ENCODE data around the gene RYK.

The RYK gene

DNA sequence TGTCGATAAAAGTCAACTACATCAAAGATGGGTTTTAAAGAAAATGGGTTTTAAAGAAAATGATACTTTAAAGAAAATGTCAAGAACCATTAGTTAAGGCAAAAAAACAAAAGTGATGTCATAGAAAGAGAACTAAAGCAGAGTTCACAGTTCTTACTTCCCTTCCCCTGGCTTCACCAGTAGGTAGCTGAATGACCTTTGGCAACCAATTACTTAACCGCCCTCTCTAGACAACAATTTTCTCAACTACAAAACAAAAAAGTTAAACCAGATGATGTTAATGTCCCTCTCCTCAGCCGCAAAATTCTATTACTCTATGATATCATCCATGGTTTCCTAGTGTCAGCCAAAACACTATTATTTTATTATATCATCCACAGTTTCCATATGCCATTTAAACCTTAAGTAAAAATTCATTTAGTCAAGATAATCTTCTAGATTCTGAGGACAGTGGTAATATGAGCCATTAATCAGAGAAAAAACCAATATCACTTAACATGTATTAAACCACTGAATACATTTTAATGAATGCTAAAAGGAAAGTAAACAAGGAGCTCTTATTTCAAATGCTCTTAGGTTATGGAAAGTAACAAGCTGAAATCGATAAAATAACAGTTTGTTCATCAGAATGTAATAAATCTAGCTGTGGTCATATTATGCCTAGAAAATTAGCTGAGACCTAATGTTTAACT is 13.1 kb downstream of the RYK start:
- no peak overlapping the region for H3K27ac ChIP-seq
- DNase-seq (ENCODE audit: low spot score): no peak
- ChIA-PET CTCF (interaction anchor here (1.7 kb wide), 1 partner anchor 25 kb away, joined by 8 read pairs; no protein-coding TSS in a partner anchor), POLR2A (ENCODE audit: low non-redundant PET) (no interaction called here)
- TF ChIP-seq, protein P1, sequence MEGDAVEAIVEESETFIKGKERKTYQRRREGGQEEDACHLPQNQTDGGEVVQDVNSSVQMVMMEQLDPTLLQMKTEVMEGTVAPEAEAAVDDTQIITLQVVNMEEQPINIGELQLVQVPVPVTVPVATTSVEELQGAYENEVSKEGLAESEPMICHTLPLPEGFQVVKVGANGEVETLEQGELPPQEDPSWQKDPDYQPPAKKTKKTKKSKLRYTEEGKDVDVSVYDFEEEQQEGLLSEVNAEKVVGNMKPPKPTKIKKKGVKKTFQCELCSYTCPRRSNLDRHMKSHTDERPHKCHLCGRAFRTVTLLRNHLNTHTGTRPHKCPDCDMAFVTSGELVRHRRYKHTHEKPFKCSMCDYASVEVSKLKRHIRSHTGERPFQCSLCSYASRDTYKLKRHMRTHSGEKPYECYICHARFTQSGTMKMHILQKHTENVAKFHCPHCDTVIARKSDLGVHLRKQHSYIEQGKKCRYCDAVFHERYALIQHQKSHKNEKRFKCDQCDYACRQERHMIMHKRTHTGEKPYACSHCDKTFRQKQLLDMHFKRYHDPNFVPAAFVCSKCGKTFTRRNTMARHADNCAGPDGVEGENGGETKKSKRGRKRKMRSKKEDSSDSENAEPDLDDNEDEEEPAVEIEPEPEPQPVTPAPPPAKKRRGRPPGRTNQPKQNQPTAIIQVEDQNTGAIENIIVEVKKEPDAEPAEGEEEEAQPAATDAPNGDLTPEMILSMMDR (conservative IDR thresholded peaks at IDR 0.05; ENCODE audit: low read depth): no peak

DNA sequence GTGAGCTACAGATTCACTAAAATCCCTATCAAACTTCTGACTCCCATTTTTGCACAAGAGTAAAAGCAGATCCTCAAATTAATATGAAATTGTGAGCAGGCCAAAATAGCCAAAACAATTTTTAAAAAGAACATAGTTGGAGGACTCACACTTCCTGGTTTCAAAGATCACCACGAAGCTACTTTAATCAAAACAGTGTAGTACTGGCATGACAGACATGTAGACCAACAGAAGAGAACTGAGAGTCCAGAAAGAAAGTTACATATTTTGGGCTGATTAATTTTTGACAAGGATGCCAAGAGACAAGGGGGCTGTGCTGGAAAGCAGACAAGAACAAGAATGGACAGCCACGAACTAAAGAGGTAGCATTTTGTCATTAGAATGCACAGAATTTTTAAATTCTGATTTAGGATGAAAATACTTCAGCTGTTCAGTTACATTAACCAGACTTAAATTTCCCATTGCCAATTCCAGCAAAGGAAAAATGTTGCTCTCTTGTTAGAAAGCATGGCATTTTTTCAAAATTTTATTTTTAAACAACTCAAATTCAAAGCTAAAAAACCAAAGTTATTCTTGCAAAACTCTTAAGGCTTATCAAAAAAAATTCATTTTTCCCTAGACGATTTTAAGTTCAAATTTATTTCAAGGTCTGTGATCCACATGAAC is 14.0 kb downstream of the RYK start:
- CTCF ChIA-PET: interaction anchor here (1.0 kb wide), 1 partner anchor 25 kb away, joined by 4 read pairs; no protein-coding TSS in a partner anchor
- no peak for DNase-seq (ENCODE audit: low spot score)
- POLR2A ChIA-PET (ENCODE audit: low non-redundant PET): no interaction called here
- TF ChIP-seq, protein P1 (conservative IDR thresholded peaks at IDR 0.05; ENCODE audit: low read depth): no peak
- H3K27ac ChIP-seq: no peak overlapping the region

DNA sequence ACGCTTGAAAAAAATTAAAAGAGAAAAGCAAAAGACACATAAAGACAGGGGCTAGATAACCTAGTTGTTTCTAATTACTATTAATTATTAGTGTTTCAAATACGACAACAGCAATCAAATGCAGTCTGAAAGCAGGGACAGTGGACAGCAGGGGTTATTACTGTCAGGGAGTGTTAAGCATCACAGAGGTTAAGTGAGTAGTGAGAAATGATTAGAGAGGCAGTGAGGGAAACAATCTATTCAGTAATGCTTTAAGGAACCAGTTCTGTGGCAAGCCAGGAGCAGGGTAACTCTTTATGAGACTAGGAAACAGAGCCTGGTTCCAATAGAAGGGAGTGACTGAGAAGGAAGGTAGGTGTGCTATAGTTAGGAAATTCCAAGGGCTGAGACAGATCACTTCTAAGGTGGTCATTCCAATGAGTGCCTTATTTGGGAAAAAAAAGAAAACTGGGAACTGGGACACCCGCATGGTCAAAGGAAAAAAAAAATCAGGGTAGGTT is 15.0 kb downstream of the RYK start:
- TF ChIP-seq, protein P1 (conservative IDR thresholded peaks at IDR 0.05; ENCODE audit: low read depth): no peak
- DNase-seq (ENCODE audit: low spot score): no peak
- ChIA-PET CTCF (interaction anchor here (1.0 kb wide), 1 partner anchor 24 kb away, joined by 4 read pairs; no protein-coding TSS in a partner anchor), POLR2A (ENCODE audit: low non-redundant PET) (no interaction called here)
- no peak overlapping the region for H3K27ac ChIP-seq

DNA sequence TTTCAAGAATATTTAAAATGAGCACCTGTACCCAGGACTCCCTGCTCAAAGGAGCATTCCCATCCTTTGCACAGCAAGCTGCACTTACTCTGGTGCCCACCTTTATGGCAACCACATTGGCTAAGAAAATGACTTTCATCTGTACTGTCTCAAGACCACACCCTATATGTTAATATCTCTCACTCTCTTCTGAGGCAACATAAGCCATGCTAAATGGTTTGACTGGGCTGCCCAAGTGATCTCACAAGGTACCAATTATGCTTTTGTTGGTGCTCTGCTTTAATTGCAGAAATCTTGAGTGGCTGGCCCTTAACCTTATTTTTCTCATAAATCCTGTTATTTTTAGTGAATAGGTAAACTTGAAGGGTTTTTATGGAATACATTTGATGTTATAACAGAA is 17.7 kb downstream of the RYK start:
- DNase-seq (ENCODE audit: low spot score): no peak
- TF ChIP-seq, protein P1 (conservative IDR thresholded peaks at IDR 0.05; ENCODE audit: low read depth): no peak
- H3K27ac ChIP-seq: no peak overlapping the region
- POLR2A ChIA-PET (ENCODE audit: low non-redundant PET): no interaction called here
- CTCF ChIA-PET: no interaction called here

DNA sequence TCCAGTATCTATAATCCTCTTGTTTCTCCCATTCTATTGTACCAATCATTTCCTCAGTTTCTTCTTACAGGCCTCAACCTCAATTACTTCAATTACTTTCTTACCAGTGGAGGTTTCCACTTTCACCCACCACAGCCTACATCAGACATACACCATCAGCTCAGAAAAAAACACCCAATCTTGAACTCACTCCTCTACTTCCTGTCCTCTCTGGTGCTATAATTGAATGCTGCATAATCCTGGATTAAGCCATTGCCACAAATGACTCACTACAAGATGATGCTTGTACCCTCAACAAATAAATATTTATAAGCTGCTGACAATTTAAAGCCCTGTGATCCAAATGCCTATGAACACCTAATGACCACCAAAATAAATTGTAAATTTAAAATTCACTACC is 18.5 kb downstream of the RYK start:
- CTCF ChIA-PET: no interaction called here
- POLR2A ChIA-PET (ENCODE audit: low non-redundant PET): no interaction called here
- DNase-seq (ENCODE audit: low spot score): no peak
- TF ChIP-seq, protein P1 (conservative IDR thresholded peaks at IDR 0.05; ENCODE audit: low read depth): no peak
- H3K27ac ChIP-seq: no peak overlapping the region

DNA sequence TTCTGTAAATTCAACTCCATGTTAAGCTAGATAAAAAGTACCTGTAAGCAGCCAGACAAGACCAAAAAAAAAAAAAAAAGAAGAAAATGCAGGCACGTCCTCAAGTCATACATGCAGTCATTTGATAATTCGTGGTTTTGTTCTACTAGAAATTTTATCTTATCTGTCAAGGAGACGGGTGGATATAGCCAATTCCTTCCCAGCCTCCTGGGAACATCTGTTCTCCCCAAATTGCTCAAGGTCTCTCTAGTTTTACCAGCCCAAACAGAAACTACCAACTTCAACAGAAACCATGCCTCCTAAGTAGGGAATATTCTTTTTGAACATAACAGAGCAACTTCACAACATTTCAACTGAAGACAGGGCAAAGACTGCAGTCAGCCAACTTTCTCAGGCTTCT is 19.5 kb downstream of the RYK start:
- DNase-seq (ENCODE audit: low spot score): no peak
- TF ChIP-seq, protein P1 (conservative IDR thresholded peaks at IDR 0.05; ENCODE audit: low read depth): no peak
- no peak overlapping the region for H3K27ac ChIP-seq
- ChIA-PET CTCF (interaction anchor here (0.6 kb wide), 1 partner anchor 66 kb away, joined by 3 read pairs; no protein-coding TSS in a partner anchor), POLR2A (ENCODE audit: low non-redundant PET) (no interaction called here)

Data from RWPE1 (cell line).